AG04450 (cell line): ENCODE data around the gene KISS1R. TPM values are rescaled to one million over a fixed set of nuclear protein-coding genes. Genes with fewer than 3 reads are reported as not detected.

Experiments used
- CTCF ChIA-PET: fragments of 300-600, 350-600 bp; formaldehyde crosslinking; extraction: SDS; loops from one replicate; lab custom pipeline; 2022; ENCODE audit warnings: antibody characterized with exemption, inconsistent platforms; lab: Charles Lee
- POLR2A ChIA-PET: fragments of 350-600 bp; formaldehyde crosslinking; extraction: SDS; loops from one replicate; lab custom pipeline; 2021; ENCODE audit warnings: antibody characterized with exemption, inconsistent platforms; lab: Yijun Ruan, JAX
- DNase-seq: peaks from one replicate; pipeline ENCODE4 v3.0.0-alpha.2; 2011; ENCODE audit warnings: low read depth, low spot score
- H3K27ac ChIP-seq: one replicate; pipeline ENCODE4 v1.5.1; 2012; ENCODE audit warnings: low read depth, low read length, control low read depth
- H3K27me3 ChIP-seq: one replicate; pipeline ENCODE4 v1.6.0; 2012; ENCODE audit warnings: low read length; ENCODE audit not compliant: control insufficient read depth, insufficient read depth
- H3K4me3 ChIP-seq: 2 replicates; pipeline ENCODE4 v1.5.1; 2011; ENCODE audit warnings: mild to moderate bottlenecking, low read depth, low read length, control low read depth
- H3K9me3 ChIP-seq: 2 replicates; pipeline ENCODE4 v1.5.1; 2012; ENCODE audit warnings: low read length; ENCODE audit not compliant: control insufficient read depth, insufficient read depth
- CTCF ChIP-seq: IDR thresholded peaks from 2 replicates; pipeline ENCODE4 v1.5.1; 2011; ENCODE audit warnings: low read depth, low read length, control low read depth, inconsistent platforms
- polyA plus RNA-seq: library from polyadenylated mRNA; depleted of rRNA; stranded (reverse); fragments of >200 nt; gene quantifications from 2 replicates; pipeline ENCODE4 v1.2.3, GENCODE V29; 2011

The KISS1R gene
- polyA plus RNA-seq, 1 experiment: not detected

- no peak for DNase-seq
- no peak overlapping the region for H3K4me3 ChIP-seq
- ChIA-PET CTCF (interaction anchor here (0.7 kb wide), 1 partner anchor 65 kb away, joined by 6 read pairs; no protein-coding TSS in a partner anchor), POLR2A (interaction anchor here (0.6 kb wide), 1 partner anchor 79 kb away, joined by 3 read pairs; no protein-coding TSS in a partner anchor)
- no peak overlapping the region for H3K27ac ChIP-seq
- peaks cover 27% of the 10 kb centered on the region for H3K27me3 ChIP-seq
- TF ChIP-seq CTCF: no peak
- no peaks in the 10 kb centered on the region; the same call in 1 of the 2 replicates for H3K9me3 ChIP-seq
These were observed 1.5 kb downstream of the KISS1R start for GRCh38 chr19:918481-919198.

- Histone ChIP-seq H3K9me3 (no peaks in the 10 kb centered on the region; the same call in 1 of the 2 replicates), H3K4me3 (no peak overlapping the region), H3K27ac (no peak overlapping the region), H3K27me3 (peaks cover 27% of the 10 kb centered on the region)
- CTCF ChIA-PET: interaction anchor here (0.7 to 2.6 kb wide), 2 partner anchors 64 kb away, joined by 6 to 16 read pairs; partner anchors contain the start of gene WDR18
- POLR2A ChIA-PET: no interaction called here
- TF ChIP-seq CTCF: no peak
- no peak for DNase-seq
These were observed 2.3 kb downstream of the KISS1R start for GRCh38 chr19:919199-920050.

- CTCF ChIA-PET: interaction anchor here (0.8 to 2.6 kb wide), 2 partner anchors 63 to 150 kb away, joined by 4 to 16 read pairs; partner anchors contain the start of gene WDR18
- POLR2A ChIA-PET: no interaction called here
- Histone ChIP-seq H3K4me3 (no peak overlapping the region; the same call in 1 of the 2 replicates), H3K27ac (no peak overlapping the region), H3K27me3 (peaks cover 27% of the 10 kb centered on the region), H3K9me3 (no peaks in the 10 kb centered on the region; the same call in 1 of the 2 replicates)
- TF ChIP-seq CTCF: no peak
- DNase-seq: no peak
These were observed 3.1 kb downstream of the KISS1R start for GRCh38 chr19:920051-920864.

- Histone ChIP-seq H3K4me3 (peak overlapping the region; percentile 83), H3K27ac (peak overlapping the region; percentile 75), H3K9me3 (no peaks in the 10 kb centered on the region; the same call in 1 of the 2 replicates), H3K27me3 (peaks cover 4% of the 10 kb centered on the region)
- POLR2A ChIA-PET: interaction anchor here (1.4 kb wide), 1 partner anchor 60 kb away, joined by 5 read pairs; the partner anchor contains the start of gene WDR18
- DNase-seq: no peak
- CTCF ChIA-PET: interaction anchor here (1.2 kb wide), 1 partner anchor 72 kb away, joined by 4 read pairs; no protein-coding TSS in a partner anchor
- TF ChIP-seq CTCF: no peak
These were observed 7.5 kb downstream of the KISS1R start for GRCh38 chr19:924553-925086.
